ENCODE measurements around the gene P3R3URF.

- TF ChIP-seq POLR2A (IDR thresholded peaks at IDR 0.05) (no peak), CTCF (IDR thresholded peaks at IDR 0.05 in 8 of 11, conservative IDR thresholded peaks at IDR 0.05 in 3 of 11) (no peak)
Observed at GRCh38 chr1:46191033-46191701, 14.9 kb upstream of the P3R3URF start.
